ENCODE data around the gene GPATCH8.
"Not testable (repeated sequence)": the region's sequence is repeated elsewhere in the genome, so short reads cannot be mapped to it uniquely, and the experiment has no call there.

The GPATCH8 gene

DNA sequence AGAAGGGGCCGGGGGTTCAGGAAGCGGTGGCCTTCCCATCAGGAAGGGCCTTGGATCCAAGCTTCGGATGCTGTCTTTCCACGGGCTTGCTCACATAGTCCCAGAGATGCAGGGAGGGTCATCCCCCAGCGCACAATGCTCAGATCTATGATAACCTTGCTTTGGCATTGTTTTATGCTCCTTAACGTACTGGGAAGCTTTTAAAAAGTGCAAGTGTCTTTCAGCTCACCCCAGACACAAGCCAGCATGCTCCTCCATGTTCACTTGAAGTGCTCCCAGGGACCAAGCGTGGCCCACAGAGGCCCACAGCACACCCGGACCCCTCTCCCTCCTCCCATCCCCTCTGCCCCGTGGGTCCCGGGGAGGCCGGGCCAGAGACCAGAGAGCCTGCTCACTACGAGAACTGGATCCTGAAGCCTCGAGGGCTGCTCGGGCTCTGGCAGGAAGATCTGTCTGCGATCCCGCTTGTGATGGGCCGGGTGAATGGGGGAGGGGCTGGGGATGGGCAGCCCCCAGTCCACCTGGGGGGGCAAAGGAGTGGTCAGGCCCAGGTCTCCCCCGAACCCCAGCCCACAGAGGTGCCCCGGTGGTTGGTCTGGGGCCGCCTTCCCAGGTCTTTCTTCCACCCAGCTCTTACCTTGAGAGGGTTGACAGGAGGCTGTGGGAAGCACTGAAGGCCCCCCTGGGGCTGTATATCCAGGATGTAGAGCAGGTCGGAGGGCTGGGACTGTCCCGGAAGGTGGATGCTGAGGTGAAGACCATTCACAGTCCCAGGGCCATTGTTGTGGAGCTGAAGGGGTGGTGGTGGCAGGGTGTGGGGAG lies 127.8 kb downstream of the GPATCH8 start:
- no peak for DNase-seq (ENCODE audit: low read depth in 2 of 2)

DNA sequence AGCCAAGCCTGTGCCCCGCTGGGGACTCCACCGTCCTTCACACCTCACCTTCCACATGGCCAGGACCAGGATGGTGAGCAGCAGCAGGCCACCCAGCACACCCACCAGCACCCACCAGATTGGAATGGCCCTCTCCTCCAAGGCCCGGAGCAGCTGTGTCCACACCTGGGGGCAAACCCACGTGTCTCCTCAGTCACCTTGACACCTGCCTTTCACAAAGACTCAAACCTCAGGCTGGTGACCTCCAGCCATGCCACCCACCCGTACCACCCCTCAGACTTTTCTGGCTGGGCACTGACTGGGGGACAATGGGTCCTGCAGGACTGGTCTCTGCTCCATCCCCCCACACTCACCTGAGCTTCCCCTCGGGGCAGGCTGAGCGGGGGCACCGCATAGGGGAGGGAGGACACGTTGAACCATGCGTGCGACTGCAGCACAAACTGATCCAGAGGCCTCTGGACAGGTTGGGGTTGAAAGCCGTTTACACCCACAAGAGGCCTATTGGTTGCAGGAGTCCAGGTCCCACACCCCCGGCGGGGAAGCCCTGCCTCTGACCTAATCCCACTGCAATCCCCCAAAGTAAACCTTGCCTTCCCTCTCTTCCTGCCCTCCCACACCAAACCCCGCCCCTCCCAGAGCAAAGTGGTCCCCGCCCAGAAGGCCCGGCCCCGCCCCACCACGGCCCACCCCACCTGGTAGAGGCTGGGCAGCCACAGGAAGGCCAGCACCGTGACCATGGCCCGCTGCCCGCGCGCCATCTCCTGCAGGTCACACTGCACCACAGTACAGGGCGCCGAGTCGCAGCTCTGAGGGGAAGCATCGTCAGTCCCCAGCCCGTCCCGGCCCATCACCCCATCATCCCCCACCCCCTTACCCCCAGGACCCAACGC lies 128.7 kb downstream of the GPATCH8 start:
- DNase-seq (ENCODE audit: low read depth in 2 of 2), result no peak

GRCh38 chr17:44372036-44372435 lies 131.2 kb downstream of the GPATCH8 start:
- DNase-seq (ENCODE audit: low read depth in 2 of 2), result no peak

GRCh38 chr17:44369414-44370023 lies 133.7 kb downstream of the GPATCH8 start:
- DNase-seq (ENCODE audit: low read depth in 2 of 2), result not testable (repeated sequence)

- not testable (repeated sequence) for DNase-seq (ENCODE audit: low read depth in 2 of 2)
Measured at GRCh38 chr17:44368391-44369243, 134.6 kb downstream of the GPATCH8 start.

GRCh38 chr17:44367231-44367979 lies 135.8 kb downstream of the GPATCH8 start:
- no peak for DNase-seq (ENCODE audit: low read depth in 2 of 2)

GRCh38 chr17:44365051-44365450 lies 138.2 kb downstream of the GPATCH8 start:
- not testable (repeated sequence) for DNase-seq (ENCODE audit: low read depth in 2 of 2)

GRCh38 chr17:44363613-44364159 lies 139.5 kb downstream of the GPATCH8 start, which contains the start of gene FAM171A2:
Gene FAM171A2, minus strand, starts transcription at chr17:44363853. Its CDS starts 139 bp downstream, at chr17:44363714.
- peak; percentile 61 to 63 for DNase-seq (ENCODE audit: low read depth in 2 of 2)

- no peak for DNase-seq (ENCODE audit: low read depth in 2 of 2)
Measured at GRCh38 chr17:44362949-44363612, 140.1 kb downstream of the GPATCH8 start.

GRCh38 chr17:44362459-44362948 lies 140.7 kb downstream of the GPATCH8 start:
- DNase-seq (ENCODE audit: low read depth in 2 of 2), result no peak

- DNase-seq (ENCODE audit: low read depth in 2 of 2), result no peak
Measured at GRCh38 chr17:44361292-44362260, 141.6 kb downstream of the GPATCH8 start.

GRCh38 chr17:44360826-44361225 lies 142.4 kb downstream of the GPATCH8 start:
- no peak for DNase-seq (ENCODE audit: low read depth in 2 of 2)

DNA sequence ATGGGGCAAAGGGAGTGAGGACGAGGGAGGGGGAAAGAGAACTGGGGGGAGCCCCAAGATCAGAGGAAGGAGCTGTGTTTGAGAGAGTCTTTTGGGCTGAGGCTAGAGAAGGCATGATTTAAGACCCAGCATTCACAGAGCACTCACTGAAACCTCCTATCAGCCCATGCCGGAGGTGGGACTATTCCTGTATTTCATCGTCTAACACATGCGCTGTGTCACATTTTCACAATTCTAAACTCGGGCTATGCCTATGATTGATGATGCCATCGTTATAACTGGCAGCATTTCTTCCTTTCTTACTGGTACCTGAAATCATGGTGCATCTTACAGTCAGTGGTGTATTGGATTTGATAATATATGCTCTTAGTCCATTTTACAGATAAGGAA lies 143.1 kb downstream of the GPATCH8 start:
- DNase-seq (ENCODE audit: low read depth in 2 of 2), result no peak

DNA sequence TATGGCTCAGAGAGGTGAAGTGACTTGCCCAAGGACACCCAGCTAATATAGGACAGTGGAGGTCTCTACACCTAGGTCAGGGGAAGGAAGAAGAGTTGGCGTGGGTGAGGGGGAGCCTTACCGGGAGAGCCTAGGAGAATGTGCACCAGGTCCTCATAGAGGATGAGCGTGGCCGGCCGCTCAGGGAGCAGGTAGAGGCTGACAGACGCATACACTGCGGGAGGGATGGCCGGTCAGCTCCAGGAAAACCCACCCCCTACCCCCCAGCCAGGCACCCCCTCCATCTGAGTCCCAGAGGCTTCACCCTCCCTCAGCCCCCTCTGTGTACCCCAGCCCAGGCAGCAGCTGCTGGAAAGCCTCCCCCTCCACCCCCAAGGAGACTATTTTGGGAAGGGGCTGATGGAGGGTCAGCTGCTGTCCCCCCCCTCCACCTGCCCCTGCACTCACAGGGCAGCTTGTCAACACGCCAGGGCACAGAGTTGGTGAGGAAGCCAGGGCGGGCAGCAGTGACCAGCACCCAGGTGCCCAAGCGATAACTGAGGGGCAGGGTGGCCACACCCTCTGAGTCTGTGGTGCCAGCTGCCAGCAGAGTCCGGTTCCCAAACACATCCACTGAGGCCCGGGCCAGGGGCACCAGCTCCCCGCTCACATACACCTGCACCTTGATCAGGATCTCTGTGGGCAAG lies 143.6 kb downstream of the GPATCH8 start:
- no peak for DNase-seq (ENCODE audit: low read depth in 2 of 2)

- no peak for DNase-seq (ENCODE audit: low read depth in 2 of 2)
Measured at GRCh38 chr17:44359006-44359405, 144.2 kb downstream of the GPATCH8 start.

GRCh38 chr17:44358066-44358465 lies 145.1 kb downstream of the GPATCH8 start:
- DNase-seq (ENCODE audit: low read depth in 2 of 2), result no peak

GRCh38 chr17:44356241-44356640 lies 147.0 kb downstream of the GPATCH8 start:
- no peak for DNase-seq (ENCODE audit: low read depth in 2 of 2)

GRCh38 chr17:44355642-44356099 lies 147.5 kb downstream of the GPATCH8 start:
- no peak for DNase-seq (ENCODE audit: low read depth in 2 of 2)
